Stomach (tissue), 9 donors: ENCODE results near the gene SF3A2. TPM values are rescaled to one million over a fixed set of nuclear protein-coding genes. Genes with fewer than 3 reads are reported as not detected.

ENCODE experiments used
- DNase-seq, 2 donors: peaks; one replicate each; pipeline versions ENCODE4 v3.0.0 to v3.0.0-alpha.2; 2013 to 2019
- H3K27ac ChIP-seq, 5 donors: fragments of 200-600 bp in 4 of 5; sonication (generic) in 4 of 5; one replicate each; pipeline ENCODE4 v1.5.1; 2013 to 2019; ENCODE audit warnings: mild to moderate bottlenecking in 1 of 5, moderate library complexity in 1 of 5
- H3K27me3 ChIP-seq, 3 donors: fragments of 200-600 bp; sonication (generic); one replicate each; pipeline ENCODE4 v1.5.1; 2017 to 2019; ENCODE audit warnings: mixed run types in 1 of 3
- H3K36me3 ChIP-seq, 4 donors: fragments of 200-600 bp; sonication (generic); 1 replicate in 3 of 4; 2 replicates in 1 of 4; pipeline ENCODE4 v1.5.1; 2016 to 2019
- H3K4me1 ChIP-seq, 4 donors: fragments of 200-600 bp; sonication (generic); one replicate each; pipeline ENCODE4 v1.5.1; 2016 to 2019
- H3K4me3 ChIP-seq, 4 donors: fragments of 200-600 bp; sonication (generic) in 3 of 4; one replicate each; pipeline ENCODE4 v1.5.1; 2016 to 2019; ENCODE audit warnings: mild to moderate bottlenecking in 1 of 4
- H3K9me3 ChIP-seq, 4 donors: fragments of 200-600 bp; sonication (generic); one replicate each; pipeline ENCODE4 v1.5.1; 2016 to 2019
- CTCF ChIP-seq, 7 experiments: fragments of 450-650 bp in 4 of 7; fragments of 200-600 bp in 3 of 7; sonication (generic) in 3 of 7; IDR thresholded peaks; one replicate each; pipeline ENCODE4 v1.5.1; 2016 to 2019; ENCODE audit warnings: antibody characterized with exemption in 7 of 7, control low read depth in 2 of 7, mild to moderate bottlenecking in 1 of 7
- EP300 ChIP-seq: sonication (generic); formaldehyde crosslinking; IDR thresholded peaks from one replicate; pipeline ENCODE4 v1.6.1; 2017; ENCODE audit warnings: antibody characterized with exemption
- POLR2A ChIP-seq, 4 donors: fragments of 450-650 bp; IDR thresholded peaks; one replicate each; pipeline ENCODE4 v1.6.1; 2016; ENCODE audit warnings: antibody characterized with exemption in 4 of 4, control low read depth in 2 of 4, mild to moderate bottlenecking in 1 of 4, moderate library complexity in 1 of 4
- POLR2AphosphoS5 ChIP-seq, 3 donors: sonication (generic); formaldehyde crosslinking; IDR thresholded peaks; one replicate each; pipeline ENCODE4 v1.6.1; 2016; ENCODE audit warnings: antibody characterized with exemption in 3 of 3
- whole genome bisulfite sequencing, 5 donors: extraction: QIAGEN DNeasy Blood & Tissue Kit in 3 of 5; methylation state at CpG; one replicate each; pipeline versions ENCODE4 v1.1.5 to v1.1.7; 2013 to 2018; 5-methylcytosine and 5-hydroxymethylcytosine counted together
- intact Hi-C: fragments of 100-400 bp; cut with DNase I; formaldehyde crosslinking; loops from one replicate; pipeline ENCODE4 v1.15.1; 2023; ENCODE audit warnings: low total_unique reads
- polyA plus RNA-seq, 3 donors: library from polyadenylated mRNA; stranded (reverse); fragments of 200-250 nt; gene quantifications; one replicate each; pipeline ENCODE4 v1.2.3, GENCODE V29; 2013
- total RNA-seq, 5 donors: library from RNA; depleted of rRNA; stranded (reverse); fragments of >200 nt; gene quantifications; one replicate each; pipeline versions ENCODE4 v1.1.0 to v1.2.3, GENCODE V29; 2014 to 2016
- donor health status: healthy with polysubstance abuse.
- donor health status: Bipolar disorder and iron deficiency.
- donor health status: healthy.

Gene SF3A2
- total and polyA plus RNA-seq, 8 donors: 25.8 to 214 (median 37.0) TPM

GRCh38 chr19:2246801-2247361, 10.3 kb downstream of the SF3A2 start:
- H3K4me1 ChIP-seq: peaks cover 24 to 68% (median 41%) of the 10 kb centered on the region in 4 donors
- no peaks in the 10 kb centered on the region for H3K9me3 ChIP-seq
- H3K27ac ChIP-seq: no peak overlapping the region
- H3K27me3 ChIP-seq: peaks cover 15 to 43% (median 29%) of the 10 kb centered on the region in 3 donors
- TF ChIP-seq EP300 (no peak), POLR2A (IDR thresholded peaks at IDR 0.05) (no peak), POLR2AphosphoS5 (IDR thresholded peaks at IDR 0.05) (no peak), CTCF (IDR thresholded peaks at IDR 0.05) (no peak)
- H3K36me3 ChIP-seq: peaks cover 54 to 74% (median 66%) of the 10 kb centered on the region in 4 donors
- intact Hi-C loops: no loop called here
- H3K4me3 ChIP-seq: no peak overlapping the region
- peak in 1 of 2 donors; percentile 50 for DNase-seq
- 34 to 91% (median 81%) methylated on average over 5 to 26 of the region's 26 CpGs for WGBS, 5 donors

- intact Hi-C loops: no loop called here
- Histone ChIP-seq H3K9me3 (no peaks in the 10 kb centered on the region), H3K27me3 (peaks cover 21 to 50% (median 36%) of the 10 kb centered on the region in 3 donors), H3K4me3 (no peak overlapping the region), H3K27ac (no peak overlapping the region), H3K36me3 (peaks cover 54 to 70% (median 64%) of the 10 kb centered on the region in 4 donors), H3K4me1 (peaks cover 24 to 68% (median 41%) of the 10 kb centered on the region in 4 donors)
- no peak for DNase-seq
- TF ChIP-seq CTCF (IDR thresholded peaks at IDR 0.05): no peak
- no peak for TF ChIP-seq EP300
- no peak for TF ChIP-seq POLR2A (IDR thresholded peaks at IDR 0.05)
- TF ChIP-seq POLR2AphosphoS5 (IDR thresholded peaks at IDR 0.05): no peak
- WGBS, 5 donors: 79 to 88% (median 86%) methylated on average over 20 to 28 of the region's 28 CpGs
These were observed 10.9 kb downstream of the SF3A2 start for GRCh38 chr19:2247433-2248101.

GRCh38 chr19:2248136-2249009, 11.7 kb downstream of the SF3A2 start:
- no peak for TF ChIP-seq POLR2A (IDR thresholded peaks at IDR 0.05)
- no peak for TF ChIP-seq EP300
- TF ChIP-seq CTCF (IDR thresholded peaks at IDR 0.05): no peak
- TF ChIP-seq POLR2AphosphoS5 (IDR thresholded peaks at IDR 0.05): no peak

More at GRCh38 chr19:2248136-2249009, 11.7 kb downstream of the SF3A2 start:
- Histone ChIP-seq H3K9me3 (no peaks in the 10 kb centered on the region), H3K27ac (no peak overlapping the region), H3K27me3 (peaks cover 26 to 58% (median 44%) of the 10 kb centered on the region in 3 donors), H3K36me3 (peaks cover 52 to 62% (median 58%) of the 10 kb centered on the region in 4 donors), H3K4me3 (no peak overlapping the region), H3K4me1 (peaks cover 31 to 68% (median 45%) of the 10 kb centered on the region in 4 donors)
- intact Hi-C loops: no loop called here
- 83 to 88% (median 87%) methylated on average over 5 to 21 of the region's 21 CpGs for WGBS, 5 donors
- DNase-seq: no peak
